ENCODE data around the gene E2F2.

Gene E2F2

GRCh38 chr1:23562137-23562876 lies 31.3 kb upstream of the E2F2 start:
- peak; percentile 86 for DNase-seq (ENCODE audit: low spot score)

- DNase-seq (ENCODE audit: low spot score) = no peak
Observed at GRCh38 chr1:23561813-23562100, 30.7 kb upstream of the E2F2 start.

DNA sequence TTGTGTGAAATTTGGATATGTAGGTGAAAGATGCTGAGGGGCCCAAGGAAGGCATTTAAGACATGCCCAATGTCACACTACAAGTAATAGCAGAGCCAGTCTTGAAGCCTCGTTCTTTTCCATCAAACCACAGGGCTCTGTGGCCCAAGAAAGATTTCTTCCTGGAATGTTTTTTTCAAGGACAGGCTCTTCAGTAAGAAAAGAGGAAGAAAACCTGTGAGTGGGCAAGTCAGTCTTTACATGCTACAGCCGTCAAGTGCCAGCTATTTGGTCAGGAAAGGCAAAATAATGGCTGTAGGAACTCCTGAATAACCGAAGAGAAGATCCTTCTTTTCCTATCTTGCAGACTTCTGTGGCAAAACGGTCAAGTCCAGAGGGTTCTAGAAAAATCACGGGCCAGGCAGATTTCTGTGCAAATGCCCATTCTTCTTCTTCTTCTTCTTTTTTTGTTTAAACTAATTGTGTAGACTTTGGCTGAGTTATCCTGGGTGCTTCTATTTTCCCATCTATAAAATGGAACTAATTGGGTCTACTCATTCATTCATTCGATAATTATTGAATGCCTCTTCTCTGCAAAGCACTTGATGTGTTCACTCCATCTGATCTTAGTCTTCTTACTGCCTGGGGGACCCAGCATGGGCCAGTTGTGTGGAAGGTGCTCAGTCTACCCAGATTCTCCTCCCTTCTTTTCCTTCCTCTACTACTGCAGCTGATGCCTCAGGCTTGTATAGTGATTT lies 30.2 kb upstream of the E2F2 start:
- DNase-seq (ENCODE audit: low spot score) = no peak

GRCh38 chr1:23559985-23560741 lies 29.1 kb upstream of the E2F2 start:
- no peak for DNase-seq (ENCODE audit: low spot score)

GRCh38 chr1:23559136-23559984 lies 28.3 kb upstream of the E2F2 start, which contains the start of gene ID3:
ID3 (minus strand) TSS chr1:23559501; CDS start chr1:23559426, 75 bp downstream.
- peak; percentile 78 for DNase-seq (ENCODE audit: low spot score)

- no peak for DNase-seq (ENCODE audit: low spot score)
Observed at GRCh38 chr1:23558872-23559135, 27.8 kb upstream of the E2F2 start.

- no peak for DNase-seq (ENCODE audit: low spot score)
Observed at GRCh38 chr1:23558140-23558871, 27.3 kb upstream of the E2F2 start.

- no peak for DNase-seq (ENCODE audit: low spot score)
Observed at GRCh38 chr1:23557471-23558124, 26.6 kb upstream of the E2F2 start.

- DNase-seq (ENCODE audit: low spot score) = no peak
Observed at GRCh38 chr1:23556635-23557470, 25.8 kb upstream of the E2F2 start.

GRCh38 chr1:23555986-23556634 lies 25.1 kb upstream of the E2F2 start:
- DNase-seq (ENCODE audit: low spot score) = no peak

GRCh38 chr1:23555270-23555985 lies 24.4 kb upstream of the E2F2 start:
- DNase-seq (ENCODE audit: low spot score) = no peak

GRCh38 chr1:23554481-23555269 lies 23.6 kb upstream of the E2F2 start:
- DNase-seq (ENCODE audit: low spot score) = peak; percentile 87

- no peak for DNase-seq (ENCODE audit: low spot score)
Observed at GRCh38 chr1:23554127-23554480, 23.1 kb upstream of the E2F2 start.

DNA sequence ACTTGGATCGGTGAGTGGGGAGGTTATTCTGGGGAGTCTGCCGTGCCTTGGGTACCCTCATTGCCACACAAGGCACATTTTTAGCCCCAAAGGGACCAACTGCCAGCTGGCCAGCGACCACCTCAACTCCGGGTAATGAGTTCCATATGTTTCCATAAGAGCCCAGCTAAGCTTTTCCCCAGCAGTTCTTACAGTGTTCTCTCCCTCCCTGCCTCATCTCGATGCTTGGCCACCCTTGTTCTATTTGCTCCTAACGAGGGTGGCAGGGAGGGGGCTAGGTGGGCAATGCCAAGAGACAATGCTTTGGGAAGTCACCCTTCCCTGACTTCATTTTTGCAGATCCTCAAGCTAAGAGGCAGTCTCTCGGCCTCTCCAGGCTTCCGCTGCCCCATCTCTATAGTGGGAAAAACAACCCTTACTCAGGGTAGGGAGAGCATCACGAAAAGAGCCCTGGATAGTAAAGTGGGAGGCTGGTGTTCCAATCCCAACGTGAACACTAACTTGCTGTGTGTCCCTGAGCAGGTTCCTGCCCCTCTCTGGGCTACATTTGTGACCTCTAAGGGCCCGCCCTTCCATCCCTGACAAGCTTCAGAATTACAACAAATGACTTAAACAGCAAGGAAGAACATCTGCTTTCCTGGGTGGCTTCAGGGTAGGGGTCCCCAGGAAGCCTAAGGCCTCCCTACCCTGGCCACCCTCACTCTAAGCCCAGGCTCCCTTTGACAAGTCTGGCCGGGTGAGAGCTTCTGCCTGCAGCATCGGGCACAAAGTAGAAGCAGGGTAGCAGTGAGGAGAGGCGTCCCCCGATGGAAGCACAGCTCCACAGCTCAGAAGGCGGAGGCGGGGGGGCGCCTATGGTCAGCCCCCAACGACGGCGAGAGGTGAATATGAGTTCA lies 22.4 kb upstream of the E2F2 start:
- DNase-seq (ENCODE audit: low spot score) = peak; percentile 16

DNA sequence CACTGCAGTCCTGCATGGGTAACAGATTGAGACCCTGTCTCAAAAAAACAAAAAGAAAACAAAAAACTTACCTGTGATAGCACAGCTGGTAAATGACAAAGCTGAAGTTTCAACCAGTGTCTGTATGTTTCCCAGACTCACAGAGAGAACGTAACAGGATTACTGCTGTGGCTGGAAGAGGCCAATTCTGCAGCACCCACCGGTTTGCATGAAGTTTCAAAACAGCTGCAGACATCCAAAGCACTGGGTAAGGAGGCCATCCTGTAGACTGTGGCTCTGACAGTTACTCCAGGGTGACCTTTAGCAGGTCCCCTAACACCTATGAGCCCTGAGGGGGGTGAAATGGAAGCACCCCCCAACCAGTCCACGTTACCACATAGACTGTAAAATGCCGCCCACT lies 20.8 kb upstream of the E2F2 start:
- DNase-seq (ENCODE audit: low spot score) = no peak

DNA sequence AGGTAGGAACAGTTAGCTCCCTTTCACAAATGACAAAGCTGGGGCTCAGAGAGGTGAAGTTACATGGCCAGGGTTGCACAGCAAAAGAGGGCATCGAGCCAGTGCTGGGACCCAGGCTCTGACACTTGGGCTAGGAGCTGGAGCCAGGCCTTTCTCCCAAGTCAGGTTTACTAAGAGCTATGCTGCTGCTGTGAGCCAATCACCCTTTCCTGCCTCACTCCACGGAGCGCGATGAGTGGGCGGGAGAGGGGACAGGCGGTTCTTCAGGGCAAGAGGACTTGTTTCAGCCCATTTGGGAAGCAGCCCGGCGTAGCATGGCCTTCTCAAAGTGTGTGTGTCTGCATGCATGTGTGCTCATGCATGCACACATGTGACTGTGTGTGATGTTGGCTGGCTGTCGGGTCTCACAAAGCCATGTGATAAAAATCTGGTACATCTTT lies 17.7 kb upstream of the E2F2 start:
- DNase-seq (ENCODE audit: low spot score) = no peak
